HG02852 (cell line): ENCODE measurements around the gene PODXL.

Source experiments
- ATAC-seq: cut with Tn5 transposase; IDR thresholded peaks from one replicate; pipeline ENCODE4 v1.9.1; 2021; ENCODE audit warnings: mild to moderate bottlenecking, moderate library complexity; ENCODE audit not compliant: unreplicated experiment

The PODXL gene

GRCh38 chr7:131455546-131455945 lies 100.9 kb downstream of the PODXL start:
- ATAC-seq = no peak

GRCh38 chr7:131455001-131455400 lies 101.4 kb downstream of the PODXL start:
- ATAC-seq = no peak

- ATAC-seq = no peak
Measured at GRCh38 chr7:131454498-131454897, 101.9 kb downstream of the PODXL start.
